ENCODE data around the gene ZNF432. TPM values are rescaled to one million over a fixed set of nuclear protein-coding genes. Genes with fewer than 3 reads are reported as not detected.
"Not testable (repeated sequence)": the region's sequence is repeated elsewhere in the genome, so short reads cannot be mapped to it uniquely, and the experiment has no call there.

The ZNF432 gene
- 4.7 TPM for polyA plus RNA-seq (2013, experiment 1 of 2)
- polyA plus RNA-seq (2013, experiment 2 of 2) = 4.9 TPM

DNA sequence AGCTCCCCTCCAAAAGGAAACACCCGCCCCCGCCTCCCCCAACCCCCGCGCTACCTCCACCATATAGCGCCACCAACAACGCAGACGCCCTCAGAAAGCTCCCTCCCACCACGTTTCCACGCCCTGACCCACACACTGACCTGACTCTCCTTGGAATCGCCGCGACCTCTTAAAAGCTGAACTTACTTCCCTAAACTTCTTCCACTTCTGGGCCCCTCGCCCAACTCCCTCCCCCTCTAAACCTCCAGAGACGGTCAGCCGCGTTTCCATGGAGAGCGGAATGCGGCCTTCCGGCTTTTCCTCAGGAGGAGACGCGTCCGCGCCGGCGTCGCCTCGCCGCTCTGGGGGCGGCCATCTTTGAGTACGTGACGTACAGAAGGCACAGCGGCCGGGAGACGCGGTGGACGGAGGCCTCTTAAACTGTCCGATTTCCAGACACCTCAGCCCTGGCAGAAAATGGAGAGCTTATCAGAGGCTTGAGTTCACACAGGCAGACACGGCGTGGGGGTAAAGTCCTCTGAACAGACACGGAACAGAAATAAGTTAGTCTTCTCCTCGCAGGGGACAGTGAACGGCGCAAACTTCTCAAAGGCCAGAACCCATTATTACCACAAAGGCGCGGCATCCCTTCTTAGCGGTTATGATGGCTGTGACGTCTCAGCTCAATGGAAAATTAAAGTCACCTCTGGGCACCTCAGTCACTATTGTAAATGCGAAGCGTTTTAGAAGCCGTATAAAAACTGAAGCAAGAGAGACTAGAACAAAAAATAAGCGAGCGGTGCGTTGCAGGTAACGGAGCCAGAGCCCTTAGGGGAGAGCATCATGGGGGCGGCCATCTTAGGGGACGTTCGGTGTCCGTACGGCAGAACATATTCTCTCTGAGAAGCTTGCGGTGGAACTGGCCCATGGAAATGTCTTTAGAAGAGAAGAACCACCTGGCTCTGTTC is at the start of gene ZNF432:
TSS of gene ZNF432 (minus strand) at position 284 of the 947 bp plus-strand sequence. CDS start 1,970 bp downstream, outside the sequence.
- peak within 1 kb of the TSS; percentile 70 to 92 for H3K4me3 ChIP-seq (ENCODE audit: insufficient read depth in 1 of 2, low read depth in 1 of 2, low read length in 2 of 2)
- H2AK5ac ChIP-seq (ENCODE audit: low read length, severe bottlenecking) = no peak within 1 kb of the TSS
- no peaks in the 10 kb centered on the region for H3K27me3 ChIP-seq (ENCODE audit: control insufficient read depth in 1 of 2, insufficient read depth in 1 of 2, low read length in 2 of 2)
- no peaks in the 10 kb centered on the region for H3K4me1 ChIP-seq (ENCODE audit: control insufficient read depth, insufficient read depth, low read depth, low read length)
- H4K8ac ChIP-seq (ENCODE audit: low read length) = peak within 1 kb of the TSS; percentile 77
- H2BK120ac ChIP-seq (ENCODE audit: low read depth, low read length) = peak within 1 kb of the TSS; percentile 42
- no peak within 1 kb of the TSS for H4K91ac ChIP-seq (ENCODE audit: low read length)
- 2% methylated on average over 60 of the region's 60 CpGs for WGBS
- no peak within 1 kb of the TSS for H2BK15ac ChIP-seq (ENCODE audit: low read depth, poor library complexity, severe bottlenecking)
- H3K14ac ChIP-seq (ENCODE audit: low read length in 2 of 2) = no peak within 1 kb of the TSS
- peak within 1 kb of the TSS; percentile 69 for H3K27ac ChIP-seq (ENCODE audit: low read length, poor library complexity, severe bottlenecking)
- peak within 1 kb of the TSS; percentile 24 for H2BK5ac ChIP-seq (ENCODE audit: low read depth, low read length, poor library complexity, severe bottlenecking)
- peaks cover 40% of the 10 kb centered on the region for H3K9me3 ChIP-seq (ENCODE audit: control insufficient read depth, low read length)
- peaks cover 21% of the 10 kb centered on the region for H3K79me1 ChIP-seq (replicated peaks; ENCODE audit: low read length, poor library complexity, severe bottlenecking)
- peak within 1 kb of the TSS; percentile 68 to 90 for H3K18ac ChIP-seq (ENCODE audit: low read depth in 1 of 2, low read length in 2 of 2)
- DNase-seq = peak; percentile 95
- no peak within 1 kb of the TSS for H2BK12ac ChIP-seq (ENCODE audit: low read length in 2 of 2)
- peak within 1 kb of the TSS; percentile 62 for H3K4me2 ChIP-seq (ENCODE audit: low read length, poor library complexity, severe bottlenecking)
- peak within 1 kb of the TSS; percentile 68 for H2AFZ ChIP-seq (ENCODE audit: low read depth, low read length)
- peaks cover 13 to 41% of the 10 kb centered on the region in 2 experiments for H3K36me3 ChIP-seq (ENCODE audit: control insufficient read depth in 1 of 2, insufficient read depth in 2 of 2, low read depth in 1 of 2, low read length in 2 of 2)
- H3K23ac ChIP-seq (ENCODE audit: low read length in 2 of 2) = no peak within 1 kb of the TSS
- H3K9ac ChIP-seq (ENCODE audit: low read length) = peak within 1 kb of the TSS; percentile 98
- peak within 1 kb of the TSS in 1 of 2 experiments; percentile 62 for H3K4ac ChIP-seq (ENCODE audit: low read depth in 1 of 2, low read length in 2 of 2)

DNA sequence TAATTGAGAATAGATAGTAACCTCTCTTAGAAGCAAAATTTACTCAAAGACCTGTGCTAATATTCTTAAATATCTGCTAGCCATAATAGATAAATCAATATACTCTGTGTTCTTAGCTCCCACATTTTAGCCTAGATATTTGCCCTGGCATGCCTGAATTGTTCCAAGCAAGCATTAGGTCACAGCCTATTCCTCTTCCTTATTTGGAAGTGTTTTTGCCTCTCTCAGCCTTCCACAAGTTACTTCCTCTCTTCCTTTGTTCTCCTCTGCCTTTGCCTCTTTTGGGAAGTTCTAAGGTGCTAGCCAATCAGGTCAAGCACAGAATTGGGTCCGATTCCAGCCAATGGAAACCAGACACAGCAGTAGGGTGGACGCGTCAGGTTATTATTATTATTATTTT is 47.8 kb upstream of the ZNF432 start:
- H2AK5ac ChIP-seq (ENCODE audit: low read length, severe bottlenecking); H3K79me1 ChIP-seq (replicated peaks; ENCODE audit: low read length, poor library complexity, severe bottlenecking); DNase-seq; H3K4me2 ChIP-seq (ENCODE audit: low read length, poor library complexity, severe bottlenecking); H2BK12ac ChIP-seq (ENCODE audit: low read length in 2 of 2); H3K23ac ChIP-seq (ENCODE audit: low read length in 2 of 2); H3K18ac ChIP-seq (ENCODE audit: low read depth in 1 of 2, low read length in 2 of 2); H2BK120ac ChIP-seq (ENCODE audit: low read depth, low read length); H3K27ac ChIP-seq (ENCODE audit: low read length, poor library complexity, severe bottlenecking); H3K4me1 ChIP-seq (ENCODE audit: control insufficient read depth, insufficient read depth, low read depth, low read length); H4K91ac ChIP-seq (ENCODE audit: low read length); H4K8ac ChIP-seq (ENCODE audit: low read length); H3K14ac ChIP-seq (ENCODE audit: low read length in 2 of 2); H2BK5ac ChIP-seq (ENCODE audit: low read depth, low read length, poor library complexity, severe bottlenecking); H2AFZ ChIP-seq (ENCODE audit: low read depth, low read length); H2BK15ac ChIP-seq (ENCODE audit: low read depth, poor library complexity, severe bottlenecking); H3K4ac ChIP-seq (ENCODE audit: low read depth in 1 of 2, low read length in 2 of 2); H3K27me3 ChIP-seq (ENCODE audit: control insufficient read depth in 1 of 2, insufficient read depth in 1 of 2, low read length in 2 of 2): not testable (repeated sequence)
- Histone ChIP-seq H3K4me3 (ENCODE audit: insufficient read depth in 1 of 2, low read depth in 1 of 2, low read length in 2 of 2) (peak overlapping the region in 1 of 2 experiments; percentile 64), H3K9me3 (ENCODE audit: control insufficient read depth, low read length) (peaks cover 48% of the 10 kb centered on the region), H3K36me3 (ENCODE audit: control insufficient read depth in 1 of 2, insufficient read depth in 2 of 2, low read depth in 1 of 2, low read length in 2 of 2) (peaks cover 9 to 22% of the 10 kb centered on the region in 2 experiments), H3K9ac (ENCODE audit: low read length) (peak overlapping the region; percentile 78)
- WGBS = 93% methylated on average over 3 of the region's 3 CpGs

DNA sequence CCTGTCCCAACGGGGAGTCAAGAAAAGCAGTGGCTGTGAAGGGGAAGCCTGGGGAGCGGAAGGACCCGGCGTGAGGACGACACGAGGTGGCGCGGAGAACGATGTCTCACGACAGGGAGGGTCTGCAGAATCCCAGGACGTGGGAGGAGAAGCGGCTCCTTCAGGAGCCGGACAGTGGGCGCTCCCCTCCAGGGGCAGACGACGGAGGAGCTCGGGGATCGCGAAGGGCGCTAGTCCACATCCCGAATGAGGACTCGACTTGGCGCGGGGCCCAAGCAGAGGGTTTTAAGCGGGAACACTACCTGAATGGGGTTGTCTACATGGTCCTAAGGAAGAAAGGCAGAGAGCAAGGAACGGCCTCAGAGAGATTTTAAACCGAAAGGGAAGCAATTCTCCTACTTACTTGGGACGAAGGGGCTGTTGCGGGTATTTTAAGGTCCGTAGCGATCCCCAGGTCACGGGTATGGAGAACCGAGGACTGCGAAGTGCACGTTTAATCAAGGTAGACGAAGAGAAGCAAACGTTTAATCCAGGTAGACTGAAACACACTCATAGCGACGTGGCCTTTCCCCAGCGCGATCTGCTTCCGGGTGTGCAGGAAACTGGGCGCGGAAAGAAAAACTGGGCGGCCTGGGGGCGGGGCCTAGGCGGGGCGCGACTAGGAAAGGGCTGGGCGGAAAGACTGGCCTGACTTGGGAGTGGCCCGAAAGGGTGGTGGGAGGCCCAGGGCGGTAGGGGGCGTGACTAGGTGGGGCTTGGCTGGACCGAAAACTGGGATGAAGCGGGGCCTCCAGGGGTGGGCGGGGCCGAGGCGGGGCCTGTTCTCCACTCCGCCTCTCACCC is 46.8 kb upstream of the ZNF432 start, which contains the start of gene ZNF841:
TSS of gene ZNF841 (minus strand) at position 594 of the 843 bp plus-strand sequence. CDS start 10,964 bp downstream, outside the sequence.
- H3K36me3 ChIP-seq (ENCODE audit: control insufficient read depth in 1 of 2, insufficient read depth in 2 of 2, low read depth in 1 of 2, low read length in 2 of 2) = peaks cover 14 to 33% of the 10 kb centered on the region in 2 experiments
- peak within 1 kb of the TSS; percentile 91 for H3K27ac ChIP-seq (ENCODE audit: low read length, poor library complexity, severe bottlenecking)
- H3K4me3 ChIP-seq (ENCODE audit: insufficient read depth in 1 of 2, low read depth in 1 of 2, low read length in 2 of 2) = peak within 1 kb of the TSS; percentile 73 to 97
- peak; percentile 91 for DNase-seq
- no peak within 1 kb of the TSS for H2BK15ac ChIP-seq (ENCODE audit: low read depth, poor library complexity, severe bottlenecking)
- no peak within 1 kb of the TSS for H3K23ac ChIP-seq (ENCODE audit: low read length in 2 of 2)
- H3K4me1 ChIP-seq (ENCODE audit: control insufficient read depth, insufficient read depth, low read depth, low read length) = peaks cover 2% of the 10 kb centered on the region
- H4K8ac ChIP-seq (ENCODE audit: low read length) = peak within 1 kb of the TSS; percentile 84
- peaks cover 54% of the 10 kb centered on the region for H3K9me3 ChIP-seq (ENCODE audit: control insufficient read depth, low read length)
- H3K27me3 ChIP-seq (ENCODE audit: control insufficient read depth in 1 of 2, insufficient read depth in 1 of 2, low read length in 2 of 2) = no peaks in the 10 kb centered on the region
- peak within 1 kb of the TSS; percentile 91 for H3K18ac ChIP-seq (ENCODE audit: low read depth in 1 of 2, low read length in 2 of 2)
- H2BK120ac ChIP-seq (ENCODE audit: low read depth, low read length) = no peak within 1 kb of the TSS
- peak within 1 kb of the TSS; percentile 68 for H3K4me2 ChIP-seq (ENCODE audit: low read length, poor library complexity, severe bottlenecking)
- peak within 1 kb of the TSS; percentile 97 for H3K9ac ChIP-seq (ENCODE audit: low read length)
- peak within 1 kb of the TSS; percentile 67 for H4K91ac ChIP-seq (ENCODE audit: low read length)
- H3K14ac ChIP-seq (ENCODE audit: low read length in 2 of 2) = peak within 1 kb of the TSS in 1 of 2 experiments; percentile 73
- peak within 1 kb of the TSS; percentile 68 for H2AK5ac ChIP-seq (ENCODE audit: low read length, severe bottlenecking)
- no peak within 1 kb of the TSS for H2BK5ac ChIP-seq (ENCODE audit: low read depth, low read length, poor library complexity, severe bottlenecking)
- H2AFZ ChIP-seq (ENCODE audit: low read depth, low read length) = peak within 1 kb of the TSS; percentile 46
- H3K4ac ChIP-seq (ENCODE audit: low read depth in 1 of 2, low read length in 2 of 2) = peak within 1 kb of the TSS; percentile 54
- 2% methylated on average over 59 of the region's 59 CpGs for WGBS
- peak within 1 kb of the TSS in 1 of 2 experiments; percentile 3 for H2BK12ac ChIP-seq (ENCODE audit: low read length in 2 of 2)
- H3K79me1 ChIP-seq (replicated peaks; ENCODE audit: low read length, poor library complexity, severe bottlenecking) = peaks cover 10% of the 10 kb centered on the region

Data from mesenchymal stem cell (in vitro differentiated cells and primary cell).